ENCODE results near the gene CLDND2.

CLDND2 gene

DNA sequence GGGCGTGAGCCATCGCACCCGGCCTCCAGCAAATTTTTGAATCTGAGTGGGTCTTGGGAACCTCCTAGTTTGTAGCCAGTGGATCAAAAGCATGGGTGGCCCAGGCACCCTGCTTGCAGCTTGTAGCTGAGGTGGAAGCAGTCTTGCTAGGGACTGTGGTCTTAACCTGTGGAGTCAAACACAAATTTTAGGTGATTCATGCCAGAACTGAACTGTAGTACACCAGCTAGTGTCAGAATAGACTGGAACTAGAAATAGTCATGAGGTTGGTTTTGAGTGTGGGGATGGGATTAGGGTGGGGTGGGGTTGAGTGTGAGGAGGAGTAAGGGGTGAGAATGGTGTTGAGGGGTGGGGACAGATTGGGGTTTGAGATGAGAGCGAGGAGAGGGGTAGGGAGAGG, 13.2 kb upstream of the CLDND2 start:
- DNase-seq (ENCODE audit: low read depth in 2 of 2): no peak

DNA sequence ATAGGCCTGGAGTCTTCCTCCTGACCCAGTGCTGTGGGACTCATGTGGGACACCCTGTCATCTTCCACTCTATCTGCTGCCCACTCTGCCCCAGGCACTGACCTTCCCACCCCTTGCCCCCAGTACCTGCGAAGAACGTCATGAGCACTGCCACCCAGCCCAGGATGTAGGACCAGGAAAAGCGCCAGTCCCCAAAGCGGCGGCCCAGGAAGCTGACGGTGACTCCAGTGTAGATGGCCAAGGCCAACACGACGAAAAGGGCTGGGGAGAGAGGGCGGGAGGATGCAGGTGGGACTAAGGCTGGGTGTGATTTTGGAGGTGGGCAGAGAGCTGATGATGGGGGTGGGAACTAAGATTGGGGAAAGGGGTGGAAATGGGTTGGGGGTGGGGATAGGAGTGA, 11.6 kb upstream of the CLDND2 start:
- DNase-seq (ENCODE audit: low read depth in 2 of 2): no peak

DNA sequence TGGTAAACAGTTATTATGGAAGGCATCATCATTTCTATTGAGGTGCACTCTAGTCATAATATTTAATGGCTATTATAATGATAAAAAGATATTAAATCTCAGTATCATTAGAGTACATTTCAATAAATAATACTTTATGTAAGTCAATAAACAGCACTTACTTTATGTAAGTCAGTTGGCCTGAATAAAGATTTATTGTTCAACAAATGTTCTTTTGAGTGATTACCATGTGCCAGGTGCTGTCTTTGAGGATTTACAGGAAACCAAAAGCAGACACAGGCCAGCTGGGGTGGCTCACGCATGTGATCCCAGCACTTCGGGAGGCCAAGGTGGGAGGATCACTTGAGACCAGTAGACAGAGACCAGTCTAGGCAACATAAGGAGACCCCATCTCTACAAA, 8.6 kb upstream of the CLDND2 start:
- DNase-seq (ENCODE audit: low read depth in 2 of 2): no peak

DNA sequence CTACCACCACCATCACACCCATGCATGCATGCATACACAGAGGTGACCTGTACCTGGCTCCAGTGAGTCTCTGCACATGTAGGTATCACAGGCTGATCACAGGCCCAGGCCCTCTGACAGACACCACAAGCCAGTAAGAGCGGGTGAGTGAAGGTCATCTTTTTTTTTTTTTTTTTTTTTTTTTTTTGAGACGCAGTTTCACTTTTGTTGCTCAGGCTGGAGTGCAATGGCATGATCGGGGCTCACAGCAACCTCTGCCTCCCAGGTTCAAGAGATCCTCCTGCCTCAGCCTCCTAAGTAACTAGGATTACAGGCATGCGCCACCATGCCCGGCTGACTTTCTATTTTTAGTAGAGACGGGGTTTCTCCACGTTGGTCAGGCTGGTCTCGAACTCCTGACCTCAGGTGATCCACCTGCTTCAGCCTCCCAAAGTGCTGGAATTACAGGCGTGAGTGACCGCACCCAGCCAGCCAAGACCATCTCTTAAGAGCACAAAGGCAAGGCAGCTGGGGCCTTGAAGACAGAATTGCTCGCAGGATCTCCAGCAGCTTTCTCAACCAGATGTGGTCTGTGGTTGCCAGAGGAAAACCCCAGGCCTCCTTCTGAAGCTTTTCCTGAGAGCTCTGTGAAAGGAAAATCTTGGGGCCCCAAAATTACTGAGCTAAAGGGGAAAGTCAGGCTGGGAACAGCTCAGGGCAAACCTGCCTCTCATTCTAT, 6.9 kb upstream of the CLDND2 start:
- DNase-seq (ENCODE audit: low read depth in 2 of 2): peak in 1 of 2 donors; percentile 57

DNA sequence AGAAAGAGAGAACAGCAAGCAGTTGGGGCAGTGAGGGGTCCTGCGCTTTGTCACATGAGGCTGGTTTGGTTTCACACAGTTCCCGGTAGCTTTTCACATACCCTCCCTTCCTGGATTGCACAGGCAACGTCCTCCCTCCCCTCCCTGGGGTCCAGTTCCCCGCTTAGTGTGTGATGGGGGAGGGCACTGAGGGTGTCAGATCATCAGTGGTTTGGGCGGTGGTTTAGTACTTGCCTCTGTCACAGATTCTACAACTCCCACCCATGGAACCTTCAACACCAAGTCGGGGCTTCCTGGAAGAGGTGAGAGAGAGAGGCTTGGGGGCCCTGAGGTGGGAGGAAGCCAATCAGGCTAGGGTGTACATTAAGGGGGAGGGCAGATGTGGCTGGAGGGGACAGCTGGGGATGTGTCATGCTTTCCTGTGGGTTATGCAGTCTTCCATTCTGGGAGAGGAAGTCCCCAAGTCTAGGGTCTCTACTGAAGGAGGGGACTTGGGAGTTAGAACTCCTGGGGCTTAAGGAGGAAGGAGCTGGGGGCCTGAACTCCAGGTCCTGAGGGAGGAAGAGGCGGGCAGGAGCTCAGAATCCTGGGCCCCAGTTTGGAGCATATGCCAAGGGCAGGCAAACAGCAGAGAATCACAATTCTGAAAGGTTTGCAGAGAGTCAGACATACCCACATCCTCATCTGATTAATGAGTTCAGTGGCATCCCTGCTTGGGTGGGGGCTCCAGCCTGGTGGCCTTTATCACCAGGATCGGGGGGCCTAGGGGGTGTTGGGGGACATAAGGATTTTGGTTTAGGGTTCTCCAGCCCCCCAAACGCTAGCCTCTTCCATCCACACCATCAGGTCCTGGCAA, 4.1 kb upstream of the CLDND2 start, which contains the start of gene NKG7:
NKG7 (minus strand) TSS at position 6 of the 856 bp plus-strand sequence. CDS start 119 bp downstream, outside the sequence.
- DNase-seq (ENCODE audit: low read depth in 2 of 2): peak; percentile 60 to 80

DNA sequence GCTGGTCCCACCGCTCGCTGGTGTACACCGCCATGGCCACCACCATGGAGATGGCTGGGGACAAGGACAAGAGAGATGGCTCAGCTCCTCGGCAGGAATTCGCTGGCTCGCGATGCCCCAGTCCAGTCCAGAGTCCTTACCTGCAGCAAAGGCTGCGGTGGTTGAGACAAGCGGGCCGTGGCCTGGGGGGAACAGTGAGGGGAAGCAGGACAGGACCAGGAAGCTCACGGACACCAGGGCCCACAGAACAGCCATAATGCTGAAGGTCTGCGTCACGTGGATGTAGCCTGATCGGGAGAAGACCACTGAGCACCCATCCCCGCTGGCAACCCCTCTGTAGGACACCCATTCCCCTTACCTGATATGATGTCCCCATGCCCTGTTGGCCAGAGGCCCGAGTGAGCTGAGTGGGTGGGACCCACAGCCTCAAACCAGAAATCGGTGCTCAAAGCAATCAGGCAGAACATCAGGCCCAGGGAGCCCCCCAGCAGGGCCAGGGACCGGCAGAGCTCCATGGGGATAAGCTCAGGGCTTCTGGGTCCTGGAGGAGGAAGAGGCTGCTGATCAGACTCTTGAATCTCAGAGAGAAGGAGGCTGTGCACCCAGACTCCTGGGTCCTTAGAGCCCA, 3.3 kb upstream of the CLDND2 start:
- no peak for DNase-seq (ENCODE audit: low read depth in 2 of 2)

DNA sequence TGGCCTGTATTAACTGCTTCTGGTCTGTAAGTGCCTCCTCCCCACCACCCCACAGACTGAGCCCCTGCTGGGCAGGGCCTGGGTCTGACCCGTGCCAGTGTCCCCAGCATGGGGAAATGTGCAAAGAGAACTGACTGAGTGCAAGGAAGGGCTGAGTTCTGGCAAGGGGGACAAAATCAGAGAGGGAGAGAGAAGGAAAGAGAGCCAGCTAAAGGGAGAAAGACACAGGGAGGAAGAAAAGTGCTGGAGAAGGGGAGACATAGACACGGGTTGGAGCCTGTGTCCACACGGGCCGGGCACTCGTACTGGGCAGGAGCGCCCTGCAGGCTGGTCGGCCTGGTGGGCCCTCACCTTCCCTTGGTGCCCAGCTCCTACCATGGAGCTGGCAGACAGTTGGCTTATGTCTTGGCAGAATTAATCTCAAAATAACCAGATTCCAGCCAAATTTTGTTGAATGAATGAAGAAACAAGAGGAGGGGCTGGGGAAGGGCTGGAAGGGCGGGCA, 2.4 kb upstream of the CLDND2 start:
- no peak for DNase-seq (ENCODE audit: low read depth in 2 of 2)

DNA sequence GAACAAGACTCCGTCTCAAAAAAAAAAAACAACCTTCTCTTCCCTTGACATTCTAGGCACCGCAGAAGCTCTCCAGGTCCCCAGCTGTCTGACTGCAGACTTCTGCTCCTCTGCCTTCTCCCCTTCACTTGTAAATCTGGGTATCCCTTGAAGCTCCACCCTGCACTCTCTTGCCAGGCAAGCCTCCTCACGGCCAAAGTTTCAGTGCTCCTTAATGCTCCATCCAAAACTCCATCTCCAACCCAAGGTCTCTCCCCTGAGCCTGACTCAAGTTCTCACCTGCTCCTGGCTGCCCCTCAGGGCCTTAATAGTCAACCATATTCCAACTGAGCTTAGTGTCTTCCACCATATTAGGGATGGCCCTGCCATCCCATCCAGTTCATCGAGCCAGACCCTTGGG, 1.4 kb upstream of the CLDND2 start:
- DNase-seq (ENCODE audit: low read depth in 2 of 2): no peak

DNA sequence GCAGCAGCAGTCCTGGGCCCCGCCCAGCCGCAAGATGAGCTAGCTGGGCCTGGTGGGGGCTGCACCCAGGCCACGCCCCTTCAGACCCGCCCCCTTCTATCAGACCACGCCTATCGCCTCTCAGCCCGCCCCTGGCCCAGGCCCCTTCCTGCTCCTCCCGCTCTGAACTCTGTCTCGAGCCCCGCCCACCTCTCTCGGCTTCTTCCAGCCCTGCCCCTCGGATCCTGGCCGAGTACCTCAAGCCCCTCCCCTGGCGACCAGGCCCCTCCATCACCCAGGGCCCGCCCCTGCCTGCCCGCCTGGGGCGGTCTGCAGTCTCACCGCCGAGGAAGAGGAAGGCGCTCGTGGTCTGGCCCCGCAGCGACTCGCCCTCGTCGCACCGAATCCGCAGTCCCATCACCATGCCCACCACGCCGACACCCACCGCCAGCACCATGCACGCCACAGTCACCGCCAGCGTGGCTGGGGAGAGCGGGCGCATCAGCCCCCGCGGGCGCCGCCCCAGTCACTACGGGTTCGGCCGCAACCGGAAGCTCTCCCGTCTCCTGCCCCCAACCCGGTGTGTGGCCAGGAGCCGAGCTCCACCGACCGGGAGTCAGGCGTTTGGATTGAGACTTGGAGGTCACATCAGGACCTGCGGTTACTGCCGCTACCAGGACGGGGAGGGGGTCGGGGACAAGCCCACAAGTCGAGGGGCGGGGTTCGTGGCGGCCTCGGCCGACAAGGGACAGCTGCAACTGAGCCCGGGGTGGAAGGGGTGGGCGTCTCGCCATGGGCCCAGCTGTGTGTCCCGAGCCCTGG, 1.0 kb downstream of the CLDND2 start:
- peak; percentile 99 for DNase-seq (ENCODE audit: low read depth in 2 of 2)

DNA sequence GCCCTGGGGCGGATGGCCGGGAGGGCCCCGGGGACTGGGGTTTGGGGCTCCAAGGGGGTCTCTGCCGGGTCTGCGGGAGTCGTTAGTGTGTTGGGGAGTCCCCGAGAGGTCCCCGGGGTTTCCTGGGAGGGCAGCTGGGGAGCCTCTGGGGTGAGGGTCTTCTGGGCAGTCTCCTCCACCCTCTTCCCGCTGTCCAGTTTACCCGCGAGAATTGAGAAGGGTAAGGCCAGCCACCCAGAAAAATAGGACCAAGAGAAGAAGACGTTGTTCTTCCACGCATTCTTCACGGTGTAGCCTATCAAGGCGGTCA, 1.6 kb downstream of the CLDND2 start:
- DNase-seq (ENCODE audit: low read depth in 2 of 2): no peak

DNA sequence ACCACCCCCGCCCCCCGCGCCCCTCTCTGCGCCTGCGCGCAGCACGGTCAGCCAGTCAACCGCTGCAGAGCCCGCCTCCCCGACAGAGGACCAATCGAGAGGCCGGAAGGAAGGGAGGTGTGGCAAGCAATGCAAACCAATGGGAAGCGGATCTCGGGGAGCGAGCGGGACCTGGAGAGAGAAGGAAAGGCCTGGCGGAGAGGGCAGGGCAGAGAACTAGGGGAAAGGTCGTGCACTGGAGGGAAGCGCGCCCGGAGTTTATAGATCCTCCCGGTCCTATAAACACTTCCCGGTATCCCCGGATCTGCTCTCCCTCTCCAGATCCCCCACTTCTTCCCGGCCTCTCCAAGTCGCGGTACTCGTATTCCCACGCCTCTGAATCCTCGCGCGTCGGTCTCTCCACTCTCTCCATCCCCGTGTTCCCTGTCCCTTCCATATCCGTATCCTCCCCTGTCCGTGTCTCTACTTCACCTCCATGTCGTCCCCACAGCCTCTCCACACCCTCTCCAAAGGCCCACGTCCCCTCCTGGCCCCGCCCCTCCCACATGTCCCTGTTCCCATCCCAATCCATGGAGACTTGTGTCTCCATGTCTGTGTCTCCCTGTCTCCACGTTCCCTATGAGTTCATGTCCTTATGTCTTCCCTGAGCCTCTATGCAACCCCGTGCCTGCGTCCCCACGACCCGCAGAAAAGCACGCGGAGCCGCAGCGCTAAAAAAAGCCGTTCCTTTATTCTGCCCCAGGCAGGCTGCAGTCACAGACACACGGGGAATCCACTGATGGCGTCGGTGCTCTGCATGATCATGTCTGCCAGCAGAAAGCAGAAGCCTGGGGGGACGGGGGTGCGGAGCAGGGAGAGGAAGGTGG, 2.2 kb downstream of the CLDND2 start:
- DNase-seq (ENCODE audit: low read depth in 2 of 2): peak; percentile 89 to 97

DNA sequence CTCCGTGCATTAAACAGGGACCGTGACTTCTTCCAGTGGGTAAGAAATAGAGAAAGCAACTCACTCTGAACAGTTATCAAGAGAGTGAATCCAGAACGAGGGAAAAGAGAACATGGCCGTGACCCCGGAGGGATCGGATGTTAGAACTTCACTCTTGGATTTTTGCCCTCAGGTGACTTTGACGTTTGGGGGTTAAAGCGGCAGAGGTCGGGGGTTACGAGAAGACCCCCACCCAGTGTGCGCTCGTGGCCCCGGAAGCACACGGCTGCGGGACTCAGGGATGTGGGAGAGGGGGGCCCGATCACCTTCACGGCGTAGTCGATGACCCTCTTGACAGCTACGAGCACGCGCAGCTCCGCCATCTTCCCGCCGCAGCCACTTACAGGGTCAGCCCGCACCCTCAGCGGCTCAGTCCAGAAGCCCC, 2.8 kb downstream of the CLDND2 start, which contains the start of gene ETFB:
ETFB (minus strand) TSS at position 424 of the 424 bp plus-strand sequence; CDS start at position 362, 62 bp downstream.
- DNase-seq (ENCODE audit: low read depth in 2 of 2): no peak

DNA sequence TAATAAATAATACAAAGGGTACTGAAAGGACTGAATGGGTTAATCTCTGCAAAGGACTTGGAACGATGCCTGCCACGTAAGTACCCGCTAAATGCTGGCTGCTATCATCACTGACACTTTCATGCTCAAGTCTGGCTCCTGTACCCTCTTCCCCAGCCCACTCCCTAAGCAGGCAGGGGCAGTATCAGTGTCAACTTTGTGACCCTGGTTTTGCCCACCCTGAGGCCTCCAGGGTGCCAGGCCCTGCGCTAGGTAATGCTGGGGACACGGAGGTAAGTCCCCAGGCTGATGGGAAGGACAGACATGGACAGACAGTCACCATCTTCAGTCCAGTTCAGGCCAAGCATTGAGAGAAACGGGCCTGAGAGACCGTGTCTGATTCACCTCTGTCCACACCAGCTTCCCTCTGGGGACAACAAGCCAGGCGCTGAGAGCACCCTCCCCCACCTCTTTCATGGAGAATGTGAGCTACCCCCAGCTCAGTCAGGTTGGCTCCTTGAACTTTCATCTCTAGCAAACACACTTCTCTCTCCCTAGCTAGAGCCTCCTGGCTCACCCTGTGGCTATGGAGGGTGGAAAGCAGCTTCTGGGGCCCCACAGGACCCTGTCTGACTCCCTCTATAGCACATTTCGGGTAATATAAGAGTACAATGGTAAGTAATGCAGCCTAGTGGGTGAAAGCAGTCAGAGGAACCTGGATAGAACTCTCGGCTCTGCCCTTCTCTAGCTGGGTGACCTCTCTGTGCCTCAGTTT, 3.4 kb downstream of the CLDND2 start:
- DNase-seq (ENCODE audit: low read depth in 2 of 2): no peak

DNA sequence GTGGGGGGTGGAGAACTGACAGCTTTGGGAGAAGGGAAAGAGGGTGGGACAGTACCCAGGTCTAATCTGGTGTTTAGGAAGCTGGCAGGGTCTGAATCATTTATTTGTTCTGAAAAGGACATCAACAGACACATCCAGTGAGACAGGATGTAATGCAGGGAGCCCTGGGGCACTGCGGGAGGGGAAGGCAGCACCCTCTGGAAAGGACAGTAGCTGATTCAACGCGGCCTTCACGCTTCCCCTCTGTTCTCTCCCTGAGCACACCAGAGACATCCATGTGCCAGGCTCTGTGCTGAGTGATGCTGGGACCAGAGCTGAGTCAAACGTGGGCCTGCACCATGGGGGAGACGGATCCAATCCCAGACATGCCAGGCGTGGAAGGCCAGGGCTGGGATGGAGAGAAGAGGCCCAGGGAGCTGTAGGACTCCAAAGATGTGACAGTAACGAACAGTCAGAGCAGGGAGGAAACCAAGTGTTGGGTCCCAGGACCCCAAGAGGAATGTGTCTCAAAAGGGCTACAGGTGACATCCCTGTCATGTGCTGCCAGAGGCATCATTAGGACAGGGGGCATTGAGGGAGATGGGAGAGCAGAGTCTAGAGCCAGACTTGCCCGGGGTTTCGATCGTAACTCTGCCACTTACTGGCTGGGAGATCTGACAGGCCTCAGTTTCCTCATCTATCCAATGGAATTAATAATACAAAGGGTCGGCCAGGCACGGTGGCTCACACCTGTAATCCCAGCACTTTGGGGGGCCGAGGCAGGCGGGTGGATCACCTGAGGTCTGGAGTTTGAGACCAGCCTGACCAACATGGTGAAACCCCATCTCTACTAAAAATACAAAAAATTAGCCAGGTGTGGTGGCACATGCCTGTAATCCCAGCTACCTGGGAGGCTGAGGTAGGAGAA, 4.3 kb downstream of the CLDND2 start:
- no peak for DNase-seq (ENCODE audit: low read depth in 2 of 2)

DNA sequence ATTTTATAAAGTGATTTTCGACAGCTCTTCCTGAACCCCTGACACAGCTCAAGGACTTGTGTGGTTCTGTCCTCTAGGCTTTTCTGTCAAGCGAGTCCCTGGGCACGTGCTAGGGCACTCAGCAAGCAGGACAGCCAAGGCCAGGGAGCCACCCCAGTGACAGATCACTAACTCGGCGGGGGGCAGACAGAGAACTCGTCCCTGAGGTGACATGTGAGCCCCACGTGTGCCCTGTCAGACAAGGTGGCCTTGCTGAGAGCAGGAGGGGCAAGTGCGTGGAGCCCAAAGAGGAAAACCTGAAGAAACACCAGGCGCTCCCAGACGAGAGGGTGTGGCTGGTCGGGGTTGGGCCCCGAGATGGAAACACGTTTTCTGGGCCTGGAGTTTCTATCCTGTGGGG, 7.6 kb downstream of the CLDND2 start:
- no peak for DNase-seq (ENCODE audit: low read depth in 2 of 2)

DNA sequence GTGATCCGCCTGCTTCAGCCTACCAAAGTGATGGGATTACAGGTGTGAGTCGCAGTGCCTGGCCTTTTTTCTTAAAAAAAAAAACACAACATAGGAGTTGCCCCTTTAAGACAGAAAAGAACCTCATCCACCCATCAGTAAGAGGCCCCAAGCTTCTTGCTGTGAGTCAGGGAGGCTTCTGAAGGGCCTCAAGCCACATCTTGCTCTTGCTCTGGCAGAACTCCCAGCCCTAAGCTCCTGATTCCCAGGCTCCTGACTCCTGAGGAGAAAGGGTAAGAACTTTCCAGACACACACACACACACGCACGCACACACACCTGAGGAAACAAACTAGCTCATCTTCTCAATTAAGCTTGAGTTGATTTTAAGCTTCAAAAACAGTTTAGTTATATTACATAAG, 9.5 kb downstream of the CLDND2 start:
- no peak for DNase-seq (ENCODE audit: low read depth in 2 of 2)

DNA sequence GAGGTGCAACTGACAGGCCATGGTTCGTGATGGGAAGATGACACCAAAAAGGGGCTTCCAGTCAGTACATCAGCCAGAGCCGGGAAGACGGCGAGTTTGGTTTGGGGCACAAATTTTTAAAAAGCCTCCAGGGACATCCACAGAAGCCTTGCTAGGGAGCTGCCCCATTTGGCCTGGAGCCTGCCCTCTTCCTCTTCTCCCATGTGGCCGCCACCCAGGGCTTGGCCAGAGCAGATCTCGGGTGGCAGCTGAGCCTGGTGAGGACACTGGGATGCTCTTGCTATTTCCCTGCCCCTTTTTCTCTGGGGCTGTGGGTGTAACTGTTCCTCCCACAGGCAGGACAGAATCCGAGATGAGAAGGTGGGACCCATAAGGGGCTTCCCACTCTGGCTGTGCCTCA, 10.9 kb downstream of the CLDND2 start:
- no peak for DNase-seq (ENCODE audit: low read depth in 2 of 2)

DNA sequence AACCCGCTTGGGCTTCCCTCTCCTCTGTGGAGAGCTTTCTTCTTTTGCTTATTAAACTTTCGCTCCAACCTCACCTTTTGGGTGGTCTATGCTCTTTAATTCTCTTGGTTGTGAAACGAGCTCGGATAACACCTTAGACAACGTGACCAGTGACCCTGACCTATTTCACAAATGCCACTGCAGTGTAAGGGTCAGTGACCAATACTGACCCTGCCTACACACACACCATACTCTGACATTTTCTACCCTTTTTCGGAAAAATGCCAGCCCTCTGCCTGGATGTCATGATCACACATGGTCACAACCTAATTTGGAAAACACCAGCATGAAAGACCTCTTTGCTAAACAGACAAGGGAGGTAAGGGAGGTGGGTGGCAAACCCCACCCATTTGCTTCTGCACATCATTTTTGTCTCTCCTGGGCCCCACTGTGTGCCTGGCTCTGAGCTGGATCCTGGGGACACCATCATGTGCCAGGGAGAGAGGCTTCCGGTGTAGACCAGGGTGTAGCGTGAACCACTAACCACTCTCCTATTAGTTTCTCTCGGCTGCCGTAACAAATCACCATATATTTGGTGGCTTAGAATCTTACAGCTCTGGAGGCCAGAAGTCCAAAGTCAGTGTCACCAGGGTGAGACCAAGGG, 12.5 kb downstream of the CLDND2 start:
- DNase-seq (ENCODE audit: low read depth in 2 of 2): no peak

All from stimulated activated CD4-positive, alpha-beta T cell treated with anti-CD3 and anti-CD28 coated beads, Interleukin-4, amount 100 ng/mL, for 48 hours (primary cell).